ENCODE data around the gene PHPT1.

PHPT1 gene

DNA sequence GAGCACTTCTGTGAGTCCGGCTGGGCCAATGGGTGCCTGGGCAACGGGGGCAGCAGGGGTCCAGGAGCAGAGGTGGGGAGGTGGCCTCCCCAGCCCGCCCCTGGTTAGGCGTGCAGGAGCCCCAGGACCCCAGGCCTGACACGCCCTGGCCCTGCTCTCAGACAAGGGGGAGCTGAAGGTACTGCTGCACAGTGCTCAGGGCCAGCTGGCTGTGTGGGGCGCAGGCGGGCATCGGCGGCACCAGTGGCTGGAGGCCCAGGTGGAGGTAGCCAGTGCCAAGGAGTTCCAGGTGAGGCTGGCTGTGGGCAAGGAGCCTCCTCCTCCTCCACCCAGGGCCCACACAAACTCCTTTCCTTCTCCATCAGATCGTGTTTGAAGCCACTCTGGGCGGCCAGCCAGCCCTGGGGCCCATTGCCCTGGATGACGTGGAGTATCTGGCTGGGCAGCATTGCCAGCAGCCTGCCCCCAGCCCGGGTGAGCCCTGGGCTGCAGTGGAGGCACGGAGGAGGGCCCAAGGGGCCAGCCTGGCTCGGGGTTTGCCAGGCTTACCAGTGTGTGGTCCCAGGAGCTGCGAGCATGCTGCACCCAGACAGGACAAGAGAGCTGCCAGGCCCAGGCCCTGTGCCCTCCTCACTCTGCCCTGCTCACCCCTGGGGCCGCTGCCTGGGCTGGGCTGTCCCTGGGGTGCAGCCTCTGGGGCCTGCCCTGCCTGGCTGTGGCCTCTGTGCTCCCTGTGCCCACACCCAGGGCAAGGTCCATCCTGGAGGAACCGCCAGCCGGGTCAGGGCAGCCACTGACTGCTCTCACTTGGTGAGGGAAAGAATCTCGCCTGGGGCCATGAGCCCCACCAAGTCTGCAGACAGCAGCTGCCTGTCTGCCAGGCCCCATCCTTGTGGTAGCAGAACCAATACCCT is 9.9 kb downstream of the PHPT1 start:
- Histone ChIP-seq H3K4me2 (ENCODE audit: low read length) (no peak overlapping the region), H3K27me3 (ENCODE audit: insufficient read depth, low read length) (no peaks in the 10 kb centered on the region), H3K4me3 (ENCODE audit: low read depth, low read length, poor library complexity, severe bottlenecking) (no peak overlapping the region), H3K9ac (ENCODE audit: low read length) (no peak overlapping the region), H2AFZ (ENCODE audit: low read length) (no peak overlapping the region), H3K4me1 (ENCODE audit: insufficient read depth, low read length, severe bottlenecking) (no peaks in the 10 kb centered on the region), H3F3A (ENCODE audit: insufficient read depth, low read length) (no peaks in the 10 kb centered on the region), H3K9me3 (ENCODE audit: low read length) (no peaks in the 10 kb centered on the region), H4K20me1 (ENCODE audit: insufficient read depth, low read length) (no peaks in the 10 kb centered on the region), H3K9me2 (ENCODE audit: low read depth, low read length) (no peaks in the 10 kb centered on the region), H3K27ac (ENCODE audit: low read depth, low read length, poor library complexity, severe bottlenecking) (no peak overlapping the region), H3K36me3 (ENCODE audit: insufficient read depth, low read length) (peaks cover 37% of the 10 kb centered on the region), H3K79me2 (ENCODE audit: insufficient read depth, low read length) (no peaks in the 10 kb centered on the region)
- TF ChIP-seq, protein P1, sequence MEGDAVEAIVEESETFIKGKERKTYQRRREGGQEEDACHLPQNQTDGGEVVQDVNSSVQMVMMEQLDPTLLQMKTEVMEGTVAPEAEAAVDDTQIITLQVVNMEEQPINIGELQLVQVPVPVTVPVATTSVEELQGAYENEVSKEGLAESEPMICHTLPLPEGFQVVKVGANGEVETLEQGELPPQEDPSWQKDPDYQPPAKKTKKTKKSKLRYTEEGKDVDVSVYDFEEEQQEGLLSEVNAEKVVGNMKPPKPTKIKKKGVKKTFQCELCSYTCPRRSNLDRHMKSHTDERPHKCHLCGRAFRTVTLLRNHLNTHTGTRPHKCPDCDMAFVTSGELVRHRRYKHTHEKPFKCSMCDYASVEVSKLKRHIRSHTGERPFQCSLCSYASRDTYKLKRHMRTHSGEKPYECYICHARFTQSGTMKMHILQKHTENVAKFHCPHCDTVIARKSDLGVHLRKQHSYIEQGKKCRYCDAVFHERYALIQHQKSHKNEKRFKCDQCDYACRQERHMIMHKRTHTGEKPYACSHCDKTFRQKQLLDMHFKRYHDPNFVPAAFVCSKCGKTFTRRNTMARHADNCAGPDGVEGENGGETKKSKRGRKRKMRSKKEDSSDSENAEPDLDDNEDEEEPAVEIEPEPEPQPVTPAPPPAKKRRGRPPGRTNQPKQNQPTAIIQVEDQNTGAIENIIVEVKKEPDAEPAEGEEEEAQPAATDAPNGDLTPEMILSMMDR (IDR thresholded peaks at IDR 0.05; ENCODE audit: low read length) = no peak
- TF ChIP-seq EZH2 (IDR thresholded peaks at IDR 0.05; ENCODE audit: borderline replicate concordance, low read length) = no peak

DNA sequence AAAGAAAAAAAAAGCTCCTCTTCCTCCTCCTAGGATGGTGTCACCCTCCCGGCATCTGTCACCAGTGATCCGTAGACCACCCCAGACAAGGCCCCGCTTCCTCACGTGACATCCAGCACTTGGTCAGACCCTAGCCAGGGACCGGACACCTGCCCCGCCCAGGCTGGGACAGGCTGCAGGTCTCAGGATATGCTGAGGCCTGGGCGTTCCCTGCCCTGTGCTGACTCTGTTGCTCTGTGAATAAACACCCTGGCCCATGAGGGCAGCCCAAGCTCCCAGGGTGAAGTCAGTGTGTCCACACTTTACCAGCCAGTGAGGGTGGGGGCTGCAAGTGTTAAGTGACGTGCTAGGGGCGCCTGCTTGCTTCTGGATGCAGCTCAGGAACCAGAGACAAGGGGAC is 11.3 kb downstream of the PHPT1 start:
- H3F3A ChIP-seq (ENCODE audit: insufficient read depth, low read length) = no peaks in the 10 kb centered on the region
- peaks cover 8% of the 10 kb centered on the region for H3K4me1 ChIP-seq (ENCODE audit: insufficient read depth, low read length, severe bottlenecking)
- no peak overlapping the region for H3K27ac ChIP-seq (ENCODE audit: low read depth, low read length, poor library complexity, severe bottlenecking)
- H3K79me2 ChIP-seq (ENCODE audit: insufficient read depth, low read length) = no peaks in the 10 kb centered on the region
- H3K4me3 ChIP-seq (ENCODE audit: low read depth, low read length, poor library complexity, severe bottlenecking) = no peak overlapping the region
- no peak overlapping the region for H3K4me2 ChIP-seq (ENCODE audit: low read length)
- H2AFZ ChIP-seq (ENCODE audit: low read length) = no peak overlapping the region
- no peaks in the 10 kb centered on the region for H3K9me3 ChIP-seq (ENCODE audit: low read length)
- no peak overlapping the region for H3K9ac ChIP-seq (ENCODE audit: low read length)
- no peaks in the 10 kb centered on the region for H4K20me1 ChIP-seq (ENCODE audit: insufficient read depth, low read length)
- H3K27me3 ChIP-seq (ENCODE audit: insufficient read depth, low read length) = no peaks in the 10 kb centered on the region
- no peaks in the 10 kb centered on the region for H3K9me2 ChIP-seq (ENCODE audit: low read depth, low read length)
- TF ChIP-seq EZH2 (IDR thresholded peaks at IDR 0.05; ENCODE audit: borderline replicate concordance, low read length) = no peak
- TF ChIP-seq, protein P1 (IDR thresholded peaks at IDR 0.05; ENCODE audit: low read length) = no peak
- H3K36me3 ChIP-seq (ENCODE audit: insufficient read depth, low read length) = peaks cover 40% of the 10 kb centered on the region

DNA sequence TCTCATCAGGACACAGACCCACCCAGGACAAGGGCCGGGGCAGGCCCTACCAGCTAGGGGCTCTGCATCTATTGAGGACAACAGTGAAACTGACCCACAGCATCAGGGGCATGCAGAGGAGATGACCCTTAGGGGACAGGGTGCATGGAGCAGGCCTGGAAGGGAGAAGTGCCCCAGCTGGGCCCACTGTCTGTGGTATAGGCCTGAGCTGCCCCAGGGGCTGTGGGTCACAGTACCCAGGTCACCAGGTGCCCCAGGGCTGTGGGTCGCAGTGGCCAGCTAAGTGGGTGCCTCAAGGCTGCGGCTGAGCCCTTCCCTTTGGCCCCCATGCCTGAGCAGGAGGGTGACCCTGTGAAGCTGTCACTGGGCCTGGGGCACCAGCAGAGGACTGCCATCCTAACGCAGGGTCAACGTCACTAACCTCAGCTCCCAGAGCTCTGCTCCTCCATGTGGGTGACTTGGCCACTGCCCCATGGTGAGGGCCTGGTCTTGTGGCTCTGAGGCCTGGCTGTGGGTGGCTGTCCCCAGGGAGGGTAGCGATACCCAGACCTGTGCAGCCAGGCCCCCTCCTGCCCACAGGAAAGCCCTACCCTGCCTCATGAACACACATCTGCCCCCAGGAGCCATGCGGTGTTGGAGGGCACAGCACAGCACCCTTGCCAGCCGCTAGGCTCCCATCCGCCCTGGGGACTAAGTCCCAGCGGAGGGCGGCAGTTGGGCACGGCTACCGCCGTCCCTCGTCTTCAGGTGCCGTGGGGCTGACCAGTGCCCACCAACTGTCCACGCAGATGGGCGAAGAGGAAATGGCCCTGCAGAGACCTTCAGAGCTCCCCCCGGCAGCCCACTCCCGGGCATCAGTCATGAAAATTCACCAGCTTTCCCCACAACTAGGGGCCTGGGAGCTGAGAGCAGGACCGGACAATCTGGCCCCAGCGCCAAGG is 12.0 kb downstream of the PHPT1 start:
- H3K4me2 ChIP-seq (ENCODE audit: low read length) = no peak overlapping the region
- H3F3A ChIP-seq (ENCODE audit: insufficient read depth, low read length) = no peaks in the 10 kb centered on the region
- H3K9ac ChIP-seq (ENCODE audit: low read length) = no peak overlapping the region

More for the DNA sequence above, 12.0 kb downstream of the PHPT1 start:
- no peaks in the 10 kb centered on the region for H4K20me1 ChIP-seq (ENCODE audit: insufficient read depth, low read length)
- no peaks in the 10 kb centered on the region for H3K79me2 ChIP-seq (ENCODE audit: insufficient read depth, low read length)
- no peaks in the 10 kb centered on the region for H3K9me2 ChIP-seq (ENCODE audit: low read depth, low read length)
- no peak overlapping the region for H2AFZ ChIP-seq (ENCODE audit: low read length)
- H3K36me3 ChIP-seq (ENCODE audit: insufficient read depth, low read length) = peaks cover 40% of the 10 kb centered on the region
- H3K4me3 ChIP-seq (ENCODE audit: low read depth, low read length, poor library complexity, severe bottlenecking) = no peak overlapping the region
- H3K27me3 ChIP-seq (ENCODE audit: insufficient read depth, low read length) = no peaks in the 10 kb centered on the region
- H3K9me3 ChIP-seq (ENCODE audit: low read length) = no peaks in the 10 kb centered on the region
- TF ChIP-seq, protein P1 (IDR thresholded peaks at IDR 0.05; ENCODE audit: low read length) = no peak
- TF ChIP-seq EZH2 (IDR thresholded peaks at IDR 0.05; ENCODE audit: borderline replicate concordance, low read length) = no peak
- H3K4me1 ChIP-seq (ENCODE audit: insufficient read depth, low read length, severe bottlenecking) = peaks cover 8% of the 10 kb centered on the region
- no peak overlapping the region for H3K27ac ChIP-seq (ENCODE audit: low read depth, low read length, poor library complexity, severe bottlenecking)
